WTC11 (cell line): ENCODE data around the gene MEGF6. TPM values are rescaled to one million over a fixed set of nuclear protein-coding genes. Genes with fewer than 3 reads are reported as not detected.

ENCODE experiments used
- ATAC-seq: fragments of 200-7000 bp; cut with Tn5 transposase; 2 replicates; pipeline ENCODE4 v1.10.0; 2021; ENCODE audit warnings: mild to moderate bottlenecking, moderate library complexity
- CTCF ChIA-PET: fragments of 300-600 bp; sonication (Branson Sonifier 250); formaldehyde crosslinking; loops from one replicate; lab custom pipeline; 2021; ENCODE audit warnings: antibody characterized with exemption; lab: Charles Lee
- POLR2A ChIA-PET: fragments of 350-600 bp; sonication (Branson Sonifier 250); formaldehyde crosslinking; loops from one replicate; lab custom pipeline; 2021; ENCODE audit warnings: antibody characterized with exemption; lab: Charles Lee
- DNase-seq: peaks from one replicate; pipeline ENCODE4 v3.0.0; 2021; ENCODE audit warnings: low spot score
- H3K27ac Mint-ChIP-seq: 2 replicates; pipeline ENCODE4 v1.8.0; 2021; ENCODE audit warnings: mixed read lengths
- H3K27me3 Mint-ChIP-seq: 2 replicates; pipeline ENCODE4 v1.8.0; 2021; ENCODE audit warnings: low read depth, mild to moderate bottlenecking, moderate library complexity, mixed read lengths
- H3K36me3 Mint-ChIP-seq: 2 replicates; pipeline ENCODE4 v1.8.0; 2021; ENCODE audit warnings: mixed read lengths
- H3K4me1 Mint-ChIP-seq: 2 replicates; pipeline ENCODE4 v1.8.0; 2022; ENCODE audit warnings: mixed read lengths
- H3K4me3 Mint-ChIP-seq: 2 replicates; pipeline ENCODE4 v1.8.0; 2021; ENCODE audit warnings: mild to moderate bottlenecking, moderate library complexity, mixed read lengths
- H3K9me3 Mint-ChIP-seq: 2 replicates; pipeline ENCODE4 v1.8.0; 2021; ENCODE audit warnings: mixed read lengths
- CDX4 ChIP-seq: fragments of 250-450 bp; sonication (Bioruptor Pico); IDR thresholded peaks from 2 replicates; pipeline ENCODE4 v1.9.0; 2021; ENCODE audit warnings: moderate library complexity, mild to moderate bottlenecking, inconsistent platforms, borderline replicate concordance
- CREB1 ChIP-seq: sonication (generic); formaldehyde crosslinking; IDR thresholded peaks from 2 replicates; pipeline ENCODE4 v1.8.0; 2023; ENCODE audit warnings: mild to moderate bottlenecking, missing genetic modification reagents
- E2F1 ChIP-seq: sonication (generic); formaldehyde crosslinking; IDR thresholded peaks from 2 replicates; pipeline ENCODE4 v1.8.0; 2022; ENCODE audit warnings: mild to moderate bottlenecking, missing genetic modification reagents
- E2F4 ChIP-seq: sonication (generic); formaldehyde crosslinking; IDR thresholded peaks from 2 replicates; pipeline ENCODE4 v1.8.1; 2022; ENCODE audit warnings: low read depth, mild to moderate bottlenecking, moderate library complexity, missing genetic modification reagents, borderline replicate concordance
- ETV6 ChIP-seq: sonication (generic); formaldehyde crosslinking; IDR thresholded peaks from 2 replicates; pipeline ENCODE4 v1.8.1; 2022; ENCODE audit warnings: mild to moderate bottlenecking, missing genetic modification reagents
- FOXK1 ChIP-seq: sonication (generic); formaldehyde crosslinking; IDR thresholded peaks from 2 replicates; pipeline ENCODE4 v1.8.0; 2022; ENCODE audit warnings: mild to moderate bottlenecking, moderate library complexity, missing genetic modification reagents
- FOXP1 ChIP-seq: sonication (generic); formaldehyde crosslinking; IDR thresholded peaks from 2 replicates; pipeline ENCODE4 v1.8.0; 2022; ENCODE audit warnings: missing genetic modification reagents, mild to moderate bottlenecking, moderate library complexity, borderline replicate concordance
- HMGXB4 ChIP-seq: sonication (generic); formaldehyde crosslinking; IDR thresholded peaks from 2 replicates; pipeline ENCODE4 v1.8.1; 2023; ENCODE audit warnings: mild to moderate bottlenecking, moderate library complexity, missing genetic modification reagents
- IRF2 ChIP-seq: sonication (generic); formaldehyde crosslinking; IDR thresholded peaks from 2 replicates; pipeline ENCODE4 v1.8.0; 2022; ENCODE audit warnings: low read depth, missing genetic modification reagents, borderline replicate concordance
- NFE2L1 ChIP-seq: sonication (generic); formaldehyde crosslinking; IDR thresholded peaks from 2 replicates; pipeline ENCODE4 v1.8.1; 2023; ENCODE audit warnings: missing genetic modification reagents
- NR1H2 ChIP-seq: sonication (generic); formaldehyde crosslinking; IDR thresholded peaks from 2 replicates; pipeline ENCODE4 v1.9.0; 2021; ENCODE audit warnings: mild to moderate bottlenecking, moderate library complexity, missing genetic modification reagents
- NR3C1 ChIP-seq: sonication (generic); formaldehyde crosslinking; conservative IDR thresholded peaks from 2 replicates; pipeline ENCODE4 v1.8.1; 2023; ENCODE audit warnings: low read depth, mild to moderate bottlenecking, missing genetic modification reagents
- PRRX2 ChIP-seq: fragments of 250-450 bp; sonication (Bioruptor Pico); IDR thresholded peaks from 2 replicates; pipeline ENCODE4 v1.8.0; 2021; ENCODE audit warnings: mild to moderate bottlenecking
- SMAD3 ChIP-seq: sonication (generic); formaldehyde crosslinking; IDR thresholded peaks from 2 replicates; pipeline ENCODE4 v1.8.0; 2022; ENCODE audit warnings: missing genetic modification reagents, mild to moderate bottlenecking, borderline replicate concordance
- SMAD4 ChIP-seq: sonication (generic); formaldehyde crosslinking; IDR thresholded peaks from 2 replicates; pipeline ENCODE4 v1.8.0; 2022; ENCODE audit warnings: mild to moderate bottlenecking, missing genetic modification reagents
- TCF7 ChIP-seq: sonication (generic); formaldehyde crosslinking; IDR thresholded peaks from 2 replicates; pipeline ENCODE4 v1.8.0; 2022; ENCODE audit warnings: mild to moderate bottlenecking, low read depth, missing genetic modification reagents, moderate library complexity
- TP53 ChIP-seq: sonication (generic); formaldehyde crosslinking; IDR thresholded peaks from 2 replicates; pipeline ENCODE4 v1.8.1; 2023; ENCODE audit warnings: mild to moderate bottlenecking, missing genetic modification reagents
- ZBTB43 ChIP-seq: sonication (generic); formaldehyde crosslinking; IDR thresholded peaks from 2 replicates; pipeline ENCODE4 v1.8.1; 2023; ENCODE audit warnings: mild to moderate bottlenecking, missing genetic modification reagents
- ZNF121 ChIP-seq: sonication (generic); formaldehyde crosslinking; IDR thresholded peaks from 2 replicates; pipeline ENCODE4 v1.8.0; 2023; ENCODE audit warnings: missing genetic modification reagents
- ZNF138 ChIP-seq: sonication (generic); formaldehyde crosslinking; conservative IDR thresholded peaks from 2 replicates; pipeline ENCODE4 v1.8.1; 2022; ENCODE audit warnings: mild to moderate bottlenecking, moderate library complexity, missing genetic modification reagents
- ZNF317 ChIP-seq: sonication (generic); formaldehyde crosslinking; IDR thresholded peaks from 2 replicates; pipeline ENCODE4 v1.8.1; 2023; ENCODE audit warnings: low read depth, mild to moderate bottlenecking, moderate library complexity, missing genetic modification reagents, borderline replicate concordance
- total RNA-seq: library from RNA; stranded (reverse); gene quantifications from 3 replicates; pipeline ENCODE4 v1.2.3, GENCODE V29; 2021
- TF ChIP-seq, protein P1 (sequence below): sonication (generic); formaldehyde crosslinking; IDR thresholded peaks from 2 replicates; pipeline ENCODE4 v1.8.0; 2022; ENCODE audit warnings: mild to moderate bottlenecking, missing genetic modification reagents
- TF ChIP-seq, protein P2 (sequence below): sonication (generic); formaldehyde crosslinking; IDR thresholded peaks from 2 replicates; pipeline ENCODE4 v1.8.0; 2023; ENCODE audit warnings: mild to moderate bottlenecking, missing genetic modification reagents

MEGF6 gene
- total RNA-seq, 1 experiment from 2014 or later = 24.9 TPM

- POLR2A ChIA-PET = no interaction called here
- Mint-ChIP-seq H3K27me3 (no peaks in the 10 kb centered on the region), H3K4me1 (no peaks in the 10 kb centered on the region), H3K4me3 (no peak overlapping the region), H3K9me3 (no peaks in the 10 kb centered on the region), H3K36me3 (no peaks in the 10 kb centered on the region), H3K27ac (no peak overlapping the region)
- ATAC-seq (no peak), DNase-seq (no peak)
- no peak for TF ChIP-seq TP53 (CRISPR knock-in tag)
- TF ChIP-seq PRRX2 (CRISPR knock-in tag) = no peak
- TF ChIP-seq, protein P1, sequence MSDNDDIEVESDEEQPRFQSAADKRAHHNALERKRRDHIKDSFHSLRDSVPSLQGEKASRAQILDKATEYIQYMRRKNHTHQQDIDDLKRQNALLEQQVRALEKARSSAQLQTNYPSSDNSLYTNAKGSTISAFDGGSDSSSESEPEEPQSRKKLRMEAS (CRISPR knock-in tag) = no peak
- no peak for TF ChIP-seq E2F1 (CRISPR knock-in tag)
- TF ChIP-seq ETV6 = no peak
- TF ChIP-seq IRF2 (CRISPR knock-in tag) = no peak
- TF ChIP-seq ZNF138 (CRISPR knock-in tag) = no peak
- no peak for TF ChIP-seq SMAD4
- TF ChIP-seq FOXK1 = no peak
- no peak for TF ChIP-seq NFE2L1 (CRISPR knock-in tag)
- TF ChIP-seq FOXP1 (CRISPR knock-in tag) = no peak
- TF ChIP-seq CDX4 (CRISPR knock-in tag) = no peak
- TF ChIP-seq TCF7 (CRISPR knock-in tag) = no peak
- TF ChIP-seq E2F4 (CRISPR knock-in tag) = no peak
- no peak for TF ChIP-seq NR3C1 (CRISPR knock-in tag)
- no peak for TF ChIP-seq ZNF317 (CRISPR knock-in tag)
- no peak for TF ChIP-seq CREB1 (CRISPR knock-in tag)
- TF ChIP-seq HMGXB4 = no peak
- no peak for TF ChIP-seq NR1H2 (CRISPR knock-in tag)
- CTCF ChIA-PET = interaction anchor here (2.4 to 5.4 kb wide), 2 partner anchors 13 to 14 kb away, joined by 13 to 34 read pairs; no protein-coding TSS in a partner anchor
These were observed 106.1 kb downstream of the MEGF6 start for GRCh38 chr1:3505161-3505560.

DNA sequence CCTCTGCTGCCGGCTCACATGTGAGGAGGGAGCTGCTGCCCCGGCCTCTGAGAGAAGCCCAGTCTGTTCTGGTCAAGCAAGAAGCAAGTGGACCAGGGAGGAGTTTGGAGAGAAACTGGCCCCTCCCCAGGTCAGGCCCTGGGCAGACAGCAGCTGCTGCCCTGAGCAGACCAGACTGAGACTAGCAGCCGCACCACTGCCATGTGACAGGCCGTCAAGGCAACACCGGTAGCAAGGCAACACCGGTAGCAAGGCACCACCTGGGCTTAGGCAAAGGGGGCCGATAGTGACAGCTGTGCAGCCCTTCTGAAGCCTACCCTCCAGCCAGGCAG lies 106.5 kb downstream of the MEGF6 start:
- Mint-ChIP-seq H3K27me3 (no peaks in the 10 kb centered on the region), H3K9me3 (no peaks in the 10 kb centered on the region), H3K36me3 (no peaks in the 10 kb centered on the region), H3K27ac (no peak overlapping the region), H3K4me1 (no peaks in the 10 kb centered on the region), H3K4me3 (no peak overlapping the region)
- DNase-seq (no peak), ATAC-seq (no peak)
- ChIA-PET POLR2A (no interaction called here), CTCF (interaction anchor here (1.3 to 6.2 kb wide), 3 partner anchors 13 to 52 kb away, joined by 5 to 71 read pairs (median 13); no protein-coding TSS in a partner anchor)
- no peak for TF ChIP-seq TP53 (CRISPR knock-in tag)
- TF ChIP-seq ZBTB43 (CRISPR knock-in tag) = no peak
- no peak for TF ChIP-seq SMAD3 (CRISPR knock-in tag)
- TF ChIP-seq E2F1 (CRISPR knock-in tag) = no peak
- TF ChIP-seq, protein P2, sequence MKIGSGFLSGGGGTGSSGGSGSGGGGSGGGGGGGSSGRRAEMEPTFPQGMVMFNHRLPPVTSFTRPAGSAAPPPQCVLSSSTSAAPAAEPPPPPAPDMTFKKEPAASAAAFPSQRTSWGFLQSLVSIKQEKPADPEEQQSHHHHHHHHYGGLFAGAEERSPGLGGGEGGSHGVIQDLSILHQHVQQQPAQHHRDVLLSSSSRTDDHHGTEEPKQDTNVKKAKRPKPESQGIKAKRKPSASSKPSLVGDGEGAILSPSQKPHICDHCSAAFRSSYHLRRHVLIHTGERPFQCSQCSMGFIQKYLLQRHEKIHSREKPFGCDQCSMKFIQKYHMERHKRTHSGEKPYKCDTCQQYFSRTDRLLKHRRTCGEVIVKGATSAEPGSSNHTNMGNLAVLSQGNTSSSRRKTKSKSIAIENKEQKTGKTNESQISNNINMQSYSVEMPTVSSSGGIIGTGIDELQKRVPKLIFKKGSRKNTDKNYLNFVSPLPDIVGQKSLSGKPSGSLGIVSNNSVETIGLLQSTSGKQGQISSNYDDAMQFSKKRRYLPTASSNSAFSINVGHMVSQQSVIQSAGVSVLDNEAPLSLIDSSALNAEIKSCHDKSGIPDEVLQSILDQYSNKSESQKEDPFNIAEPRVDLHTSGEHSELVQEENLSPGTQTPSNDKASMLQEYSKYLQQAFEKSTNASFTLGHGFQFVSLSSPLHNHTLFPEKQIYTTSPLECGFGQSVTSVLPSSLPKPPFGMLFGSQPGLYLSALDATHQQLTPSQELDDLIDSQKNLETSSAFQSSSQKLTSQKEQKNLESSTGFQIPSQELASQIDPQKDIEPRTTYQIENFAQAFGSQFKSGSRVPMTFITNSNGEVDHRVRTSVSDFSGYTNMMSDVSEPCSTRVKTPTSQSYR = no peak
- no peak for TF ChIP-seq ZNF121 (CRISPR knock-in tag)
